ENCODE measurements around the gene ZFYVE28.
"Not testable (repeated sequence)": the region's sequence is repeated elsewhere in the genome, so short reads cannot be mapped to it uniquely, and the experiment has no call there.

ZFYVE28 gene

GRCh38 chr4:2387218-2387617, 31.2 kb downstream of the ZFYVE28 start:
- Histone ChIP-seq H3K9me3 (ENCODE audit: control insufficient read depth, low read length) (no peaks in the 10 kb centered on the region), H3K4me1 (ENCODE audit: control insufficient read depth, insufficient read depth, low read length) (no peaks in the 10 kb centered on the region)

GRCh38 chr4:2386717-2387116, 31.7 kb downstream of the ZFYVE28 start:
- no peaks in the 10 kb centered on the region for H3K4me1 ChIP-seq (ENCODE audit: control insufficient read depth, insufficient read depth, low read length)
- no peaks in the 10 kb centered on the region for H3K36me3 ChIP-seq (ENCODE audit: control insufficient read depth, insufficient read depth, low read length)
- no peaks in the 10 kb centered on the region for H3K27me3 ChIP-seq (ENCODE audit: control insufficient read depth, insufficient read depth, low read length)
- H3K9me3 ChIP-seq (ENCODE audit: control insufficient read depth, low read length), result no peaks in the 10 kb centered on the region
- no peak overlapping the region for H3K9ac ChIP-seq (ENCODE audit: low read length)
- H3K4me3 ChIP-seq (ENCODE audit: low read length), result no peak overlapping the region

More at GRCh38 chr4:2387218-2387617, 31.2 kb downstream of the ZFYVE28 start:
- Histone ChIP-seq H3K9ac (ENCODE audit: low read length) (no peak overlapping the region), H3K36me3 (ENCODE audit: control insufficient read depth, insufficient read depth, low read length) (no peaks in the 10 kb centered on the region), H3K4me3 (ENCODE audit: low read length) (no peak overlapping the region), H3K27me3 (ENCODE audit: control insufficient read depth, insufficient read depth, low read length) (no peaks in the 10 kb centered on the region)

- H3K9me3 ChIP-seq (ENCODE audit: control insufficient read depth, low read length), result no peaks in the 10 kb centered on the region
- H3K9ac ChIP-seq (ENCODE audit: low read length), result no peak overlapping the region
- no peaks in the 10 kb centered on the region for H3K4me1 ChIP-seq (ENCODE audit: control insufficient read depth, insufficient read depth, low read length)
- H3K36me3 ChIP-seq (ENCODE audit: control insufficient read depth, insufficient read depth, low read length), result no peaks in the 10 kb centered on the region
- H3K27me3 ChIP-seq (ENCODE audit: control insufficient read depth, insufficient read depth, low read length), result no peaks in the 10 kb centered on the region
- no peak overlapping the region for H3K4me3 ChIP-seq (ENCODE audit: low read length)
These were observed 32.9 kb downstream of the ZFYVE28 start for GRCh38 chr4:2385516-2385915.

GRCh38 chr4:2384245-2384644, 34.2 kb downstream of the ZFYVE28 start:
- Histone ChIP-seq H3K9me3 (ENCODE audit: control insufficient read depth, low read length) (no peaks in the 10 kb centered on the region), H3K9ac (ENCODE audit: low read length) (no peak overlapping the region), H3K36me3 (ENCODE audit: control insufficient read depth, insufficient read depth, low read length) (no peaks in the 10 kb centered on the region), H3K4me1 (ENCODE audit: control insufficient read depth, insufficient read depth, low read length) (no peaks in the 10 kb centered on the region), H3K27me3 (ENCODE audit: control insufficient read depth, insufficient read depth, low read length) (no peaks in the 10 kb centered on the region), H3K4me3 (ENCODE audit: low read length) (no peak overlapping the region)

- H3K9ac ChIP-seq (ENCODE audit: low read length), result no peak overlapping the region
- no peaks in the 10 kb centered on the region for H3K9me3 ChIP-seq (ENCODE audit: control insufficient read depth, low read length)
- H3K36me3 ChIP-seq (ENCODE audit: control insufficient read depth, insufficient read depth, low read length), result no peaks in the 10 kb centered on the region
- H3K27me3 ChIP-seq (ENCODE audit: control insufficient read depth, insufficient read depth, low read length), result no peaks in the 10 kb centered on the region
- H3K4me1 ChIP-seq (ENCODE audit: control insufficient read depth, insufficient read depth, low read length), result no peaks in the 10 kb centered on the region
- no peak overlapping the region for H3K4me3 ChIP-seq (ENCODE audit: low read length)
These were observed 34.7 kb downstream of the ZFYVE28 start for GRCh38 chr4:2383760-2384159.

GRCh38 chr4:2383220-2383631, 35.2 kb downstream of the ZFYVE28 start:
- not testable (repeated sequence) for H3K27me3 ChIP-seq (ENCODE audit: control insufficient read depth, insufficient read depth, low read length); H3K36me3 ChIP-seq (ENCODE audit: control insufficient read depth, insufficient read depth, low read length); H3K9me3 ChIP-seq (ENCODE audit: control insufficient read depth, low read length); H3K4me1 ChIP-seq (ENCODE audit: control insufficient read depth, insufficient read depth, low read length); H3K9ac ChIP-seq (ENCODE audit: low read length); H3K4me3 ChIP-seq (ENCODE audit: low read length)

GRCh38 chr4:2382769-2383202, 35.7 kb downstream of the ZFYVE28 start:
- not testable (repeated sequence) for H3K4me3 ChIP-seq (ENCODE audit: low read length); H3K4me1 ChIP-seq (ENCODE audit: control insufficient read depth, insufficient read depth, low read length); H3K36me3 ChIP-seq (ENCODE audit: control insufficient read depth, insufficient read depth, low read length); H3K27me3 ChIP-seq (ENCODE audit: control insufficient read depth, insufficient read depth, low read length); H3K9ac ChIP-seq (ENCODE audit: low read length); H3K9me3 ChIP-seq (ENCODE audit: control insufficient read depth, low read length)

GRCh38 chr4:2380589-2380988, 37.9 kb downstream of the ZFYVE28 start:
- H3K9me3 ChIP-seq (ENCODE audit: control insufficient read depth, low read length); H3K27me3 ChIP-seq (ENCODE audit: control insufficient read depth, insufficient read depth, low read length); H3K4me1 ChIP-seq (ENCODE audit: control insufficient read depth, insufficient read depth, low read length); H3K4me3 ChIP-seq (ENCODE audit: low read length); H3K36me3 ChIP-seq (ENCODE audit: control insufficient read depth, insufficient read depth, low read length); H3K9ac ChIP-seq (ENCODE audit: low read length): not testable (repeated sequence)

GRCh38 chr4:2378898-2379297, 39.5 kb downstream of the ZFYVE28 start:
- Histone ChIP-seq H3K36me3 (ENCODE audit: control insufficient read depth, insufficient read depth, low read length) (no peaks in the 10 kb centered on the region), H3K4me3 (ENCODE audit: low read length) (no peak overlapping the region)

GRCh38 chr4:2378401-2378800, 40.0 kb downstream of the ZFYVE28 start:
- no peaks in the 10 kb centered on the region for H3K9me3 ChIP-seq (ENCODE audit: control insufficient read depth, low read length)
- H3K27me3 ChIP-seq (ENCODE audit: control insufficient read depth, insufficient read depth, low read length), result no peaks in the 10 kb centered on the region
- no peaks in the 10 kb centered on the region for H3K36me3 ChIP-seq (ENCODE audit: control insufficient read depth, insufficient read depth, low read length)
- no peak overlapping the region for H3K4me3 ChIP-seq (ENCODE audit: low read length)
- H3K4me1 ChIP-seq (ENCODE audit: control insufficient read depth, insufficient read depth, low read length), result no peaks in the 10 kb centered on the region
- H3K9ac ChIP-seq (ENCODE audit: low read length), result no peak overlapping the region

More at GRCh38 chr4:2378898-2379297, 39.5 kb downstream of the ZFYVE28 start:
- Histone ChIP-seq H3K4me1 (ENCODE audit: control insufficient read depth, insufficient read depth, low read length) (no peaks in the 10 kb centered on the region), H3K9ac (ENCODE audit: low read length) (no peak overlapping the region), H3K9me3 (ENCODE audit: control insufficient read depth, low read length) (no peaks in the 10 kb centered on the region), H3K27me3 (ENCODE audit: control insufficient read depth, insufficient read depth, low read length) (no peaks in the 10 kb centered on the region)

GRCh38 chr4:2377241-2377640, 41.2 kb downstream of the ZFYVE28 start:
- no peak overlapping the region for H3K4me3 ChIP-seq (ENCODE audit: low read length)
- H3K9ac ChIP-seq (ENCODE audit: low read length), result no peak overlapping the region
- H3K27me3 ChIP-seq (ENCODE audit: control insufficient read depth, insufficient read depth, low read length), result no peaks in the 10 kb centered on the region
- no peaks in the 10 kb centered on the region for H3K9me3 ChIP-seq (ENCODE audit: control insufficient read depth, low read length)
- H3K4me1 ChIP-seq (ENCODE audit: control insufficient read depth, insufficient read depth, low read length), result no peaks in the 10 kb centered on the region
- H3K36me3 ChIP-seq (ENCODE audit: control insufficient read depth, insufficient read depth, low read length), result no peaks in the 10 kb centered on the region

GRCh38 chr4:2375427-2375826, 43.0 kb downstream of the ZFYVE28 start:
- no peaks in the 10 kb centered on the region for H3K4me1 ChIP-seq (ENCODE audit: control insufficient read depth, insufficient read depth, low read length)
- no peak overlapping the region for H3K4me3 ChIP-seq (ENCODE audit: low read length)
- H3K36me3 ChIP-seq (ENCODE audit: control insufficient read depth, insufficient read depth, low read length), result no peaks in the 10 kb centered on the region
- no peaks in the 10 kb centered on the region for H3K27me3 ChIP-seq (ENCODE audit: control insufficient read depth, insufficient read depth, low read length)
- no peaks in the 10 kb centered on the region for H3K9me3 ChIP-seq (ENCODE audit: control insufficient read depth, low read length)
- H3K9ac ChIP-seq (ENCODE audit: low read length), result no peak overlapping the region

GRCh38 chr4:2373532-2373931, 44.9 kb downstream of the ZFYVE28 start:
- H3K4me3 ChIP-seq (ENCODE audit: low read length), result no peak overlapping the region

More at GRCh38 chr4:2373532-2373931, 44.9 kb downstream of the ZFYVE28 start:
- no peaks in the 10 kb centered on the region for H3K36me3 ChIP-seq (ENCODE audit: control insufficient read depth, insufficient read depth, low read length)
- no peaks in the 10 kb centered on the region for H3K4me1 ChIP-seq (ENCODE audit: control insufficient read depth, insufficient read depth, low read length)
- H3K27me3 ChIP-seq (ENCODE audit: control insufficient read depth, insufficient read depth, low read length), result no peaks in the 10 kb centered on the region
- no peaks in the 10 kb centered on the region for H3K9me3 ChIP-seq (ENCODE audit: control insufficient read depth, low read length)
- no peak overlapping the region for H3K9ac ChIP-seq (ENCODE audit: low read length)

Data from mucosa of stomach (tissue), 1 donor.